ENCODE results near the gene TRMT112. TPM values are rescaled to one million over a fixed set of nuclear protein-coding genes. Genes with fewer than 3 reads are reported as not detected.

Gene TRMT112
- 49.1 TPM for total RNA-seq

GRCh38 chr11:64317325-64317960, at the start of gene TRMT112:
Gene TRMT112, minus strand, starts transcription at chr11:64317559. Its CDS starts 33 bp downstream, at chr11:64317526.

GRCh38 chr11:64358907-64359711, 41.8 kb upstream of the TRMT112 start, which contains the start of gene RPS6KA4:
Gene RPS6KA4, plus strand, starts transcription at chr11:64359162. Its CDS starts 74 bp downstream, at chr11:64359236.

GRCh38 chr11:64339754-64340408, 22.5 kb upstream of the TRMT112 start, which contains the start of gene CCDC88B:
Gene CCDC88B, plus strand, starts transcription at chr11:64340204. Its CDS starts 63 bp downstream, at chr11:64340267.

GRCh38 chr11:64317961-64318765, 804 bp upstream of the TRMT112 start, which contains the start of gene PRDX5:
Gene PRDX5, plus strand, starts transcription at chr11:64318121. Its CDS starts 95 bp downstream, at chr11:64318216.

GRCh38 chr11:64305075-64305690, 12.2 kb downstream of the TRMT112 start, which contains the start of gene ESRRA:
Gene ESRRA, plus strand, starts transcription at chr11:64305524. Its CDS starts 1,656 bp downstream, at chr11:64307180.

GRCh38 chr11:64299847-64300648, 17.3 kb downstream of the TRMT112 start, which contains the start of gene CATSPERZ:
Gene CATSPERZ, plus strand, starts transcription at chr11:64300358. Its CDS starts 53 bp downstream, at chr11:64300411.

GRCh38 chr11:64291262-64291751, 26.1 kb downstream of the TRMT112 start, which contains the start of gene KCNK4:
Gene KCNK4, plus strand, starts transcription at chr11:64291302. Its CDS starts 1,717 bp downstream, at chr11:64293019.

GRCh38 chr11:64284962-64285884, 32.1 kb downstream of the TRMT112 start, which contains the start of gene GPR137:
Gene GPR137, plus strand, starts transcription at chr11:64285848. Its CDS starts 677 bp downstream, at chr11:64286525.

GRCh38 chr11:64284048-64284961, 33.1 kb downstream of the TRMT112 start, which contains the start of gene BAD:
Gene BAD, minus strand, starts transcription at chr11:64284665. Its CDS starts 297 bp downstream, at chr11:64284368.

Small RNAs within 50 kb of the gene (small RNA-seq; reads per million reads assigned to genes)
- not detected for gene MIR7155 (ENCODE audit: low replicate concordance)
- gene RF00019 (ENCODE audit: low replicate concordance) = not detected

Other genes with a start within 250 kb of the TRMT112 start
- gene MACROD1, start 151.4 kb downstream of the TRMT112 start, total RNA-seq = 13.5 TPM
- 86.4 TPM for gene STIP1, start 131.4 kb downstream of the TRMT112 start, total RNA-seq
- 0.63 TPM for gene FERMT3, start 110.8 kb downstream of the TRMT112 start, total RNA-seq
- 10.6 TPM for gene TRPT1, start 91.4 kb downstream of the TRMT112 start, total RNA-seq
- gene NUDT22, start 91.3 kb downstream of the TRMT112 start, total RNA-seq = 19.7 TPM
- gene DNAJC4, start 87.0 kb downstream of the TRMT112 start, total RNA-seq = 7.2 TPM
- 17.5 TPM for gene VEGFB, start 83.0 kb downstream of the TRMT112 start, total RNA-seq
- gene FKBP2, start 76.5 kb downstream of the TRMT112 start, total RNA-seq = 17.8 TPM
- gene PPP1R14B, start 70.6 kb downstream of the TRMT112 start, total RNA-seq = 82.9 TPM
- 5.6 TPM for gene PLCB3, start 66.0 kb downstream of the TRMT112 start, total RNA-seq
- gene BAD, start 32.9 kb downstream of the TRMT112 start, total RNA-seq = 32.9 TPM
- 15.7 TPM for gene GPR137, start 31.7 kb downstream of the TRMT112 start, total RNA-seq
- gene KCNK4, start 26.3 kb downstream of the TRMT112 start, total RNA-seq = 5.3 TPM
- gene CATSPERZ, start 17.2 kb downstream of the TRMT112 start, total RNA-seq = 3.8 TPM
- gene ESRRA, start 12.0 kb downstream of the TRMT112 start, total RNA-seq = 18.8 TPM
- gene PRDX5, start 562 bp upstream of the TRMT112 start, total RNA-seq = 82.3 TPM
- 1.6 TPM for gene CCDC88B, start 22.6 kb upstream of the TRMT112 start, total RNA-seq
- 13.1 TPM for gene RPS6KA4, start 41.6 kb upstream of the TRMT112 start, total RNA-seq
- not detected for gene SLC22A11, start 238.4 kb upstream of the TRMT112 start, total RNA-seq